ENCODE results near the gene SURF2.
A peak's percentile ranks its signal among the peaks of the same experiment; 100 is the strongest.
"Not testable (repeated sequence)": the region's sequence is repeated elsewhere in the genome, so short reads cannot be mapped to it uniquely, and the experiment has no call there.

SURF2 gene

DNA sequence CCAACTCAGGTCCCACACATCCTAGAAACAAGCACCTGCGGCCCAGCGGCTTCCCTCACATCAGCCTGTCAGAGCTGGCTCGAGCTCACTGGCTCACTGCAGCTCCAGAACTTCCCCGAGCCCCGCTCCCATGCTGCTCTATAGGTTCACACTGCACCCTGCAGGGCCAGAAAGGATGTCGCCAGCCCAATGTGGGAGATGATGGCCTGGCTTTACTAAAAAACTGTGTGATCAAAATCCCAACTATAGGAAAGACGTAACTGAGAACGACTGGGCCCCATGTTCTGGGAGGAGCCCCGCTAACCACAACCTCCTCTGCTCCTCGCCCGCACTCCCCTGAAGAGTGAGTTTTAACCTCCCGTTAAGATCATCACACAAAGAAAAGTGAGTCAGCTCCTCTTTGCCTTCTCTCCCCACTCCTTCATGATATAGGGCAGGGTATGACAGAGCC, 14.9 kb downstream of the SURF2 start:
- no peak for DNase-seq (ENCODE audit: low read depth in 2 of 2)
- TF ChIP-seq CTCF (IDR thresholded peaks at IDR 0.05; ENCODE audit: low read depth, low read length) = no peak
- H3K4me3 ChIP-seq (replicated peaks in 1 of 2; ENCODE audit: low read depth in 2 of 2, low read length in 2 of 2) = no peak overlapping the region

DNA sequence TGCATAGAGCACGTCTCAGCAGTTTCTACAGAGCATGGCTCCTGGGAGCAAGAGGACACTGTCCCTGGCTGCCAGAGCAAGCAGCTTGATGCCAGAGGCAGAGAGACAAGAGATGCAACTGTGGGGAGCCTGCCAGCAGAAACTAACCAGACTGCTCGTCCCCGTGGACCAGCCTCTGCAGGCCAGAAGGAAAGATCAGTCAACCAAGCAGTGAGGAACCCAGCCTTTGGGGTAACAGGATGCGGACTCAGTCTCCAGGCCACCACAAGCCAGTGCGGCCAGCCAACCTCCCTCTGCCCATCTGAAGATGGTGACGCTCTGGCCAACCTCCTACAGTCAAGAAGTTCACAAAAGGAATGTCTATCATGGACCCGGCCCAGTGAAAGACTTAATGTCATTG, 15.8 kb downstream of the SURF2 start:
- no peak overlapping the region for H3K4me3 ChIP-seq (replicated peaks in 1 of 2; ENCODE audit: low read depth in 2 of 2, low read length in 2 of 2)
- DNase-seq (ENCODE audit: low read depth in 2 of 2) = no peak
- no peak for TF ChIP-seq CTCF (IDR thresholded peaks at IDR 0.05; ENCODE audit: low read depth, low read length)

DNA sequence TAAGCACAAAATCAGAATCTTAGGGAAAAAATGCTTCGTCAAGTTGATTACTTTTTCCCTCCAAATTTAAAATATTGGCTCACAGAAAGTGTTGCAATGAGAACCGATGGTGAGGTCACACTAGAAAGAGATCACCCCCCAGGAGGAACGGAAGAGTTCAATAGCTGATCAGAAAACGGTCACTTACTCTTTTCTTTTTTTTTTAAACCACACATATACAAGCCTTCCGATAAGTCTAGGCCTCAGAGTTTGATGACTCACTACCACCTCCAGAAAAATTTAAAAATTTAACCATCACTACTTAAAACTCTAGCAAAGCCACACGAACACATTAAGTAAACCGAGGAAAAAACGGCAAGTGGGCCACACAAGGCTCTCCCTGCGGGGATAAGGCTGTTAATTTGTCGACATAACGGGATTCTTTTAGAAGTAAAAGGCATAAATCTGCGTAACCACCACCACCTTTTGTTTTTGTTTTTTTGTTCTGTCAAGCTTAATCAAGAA, 18.3 kb downstream of the SURF2 start:
- no peak for TF ChIP-seq CTCF (IDR thresholded peaks at IDR 0.05; ENCODE audit: low read depth, low read length)
- DNase-seq (ENCODE audit: low read depth in 2 of 2) = peak; percentile 49 to 75
- peak overlapping the region; percentile 87 for H3K4me3 ChIP-seq (replicated peaks in 1 of 2; ENCODE audit: low read depth in 2 of 2, low read length in 2 of 2)

DNA sequence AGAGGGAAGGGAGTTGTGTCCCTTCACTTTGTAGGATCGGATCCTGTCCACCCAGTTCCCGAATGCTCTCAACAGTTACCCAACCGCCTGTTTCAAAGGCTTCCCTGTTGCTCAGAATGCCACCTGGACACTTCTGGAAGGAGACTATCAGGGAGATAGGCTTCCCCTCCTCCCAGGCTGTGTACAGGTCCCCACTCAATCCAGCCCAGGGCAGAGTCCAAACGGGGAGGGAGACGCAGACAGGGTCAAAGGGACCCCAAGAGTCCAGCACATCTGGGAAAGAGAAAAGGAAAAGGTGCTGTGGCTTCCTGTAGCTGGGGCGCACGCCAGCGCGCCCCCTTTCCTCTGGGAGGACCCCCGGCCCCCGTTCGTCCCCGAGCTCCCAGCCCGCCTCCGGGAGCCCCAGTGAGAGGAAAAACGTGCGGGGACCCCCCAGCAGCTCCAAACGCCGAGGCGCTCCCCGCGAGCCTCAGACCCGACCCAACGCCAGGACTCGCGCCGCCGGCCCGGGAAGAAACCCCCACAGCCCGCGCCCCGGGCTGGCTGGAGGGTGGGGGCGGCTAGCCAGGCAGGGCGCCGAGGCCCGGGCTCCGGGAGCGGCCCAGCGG, 18.9 kb downstream of the SURF2 start:
- H3K4me3 ChIP-seq (replicated peaks in 1 of 2; ENCODE audit: low read depth in 2 of 2, low read length in 2 of 2) = peak overlapping the region; percentile 87
- DNase-seq (ENCODE audit: low read depth in 2 of 2) = peak; percentile 39 to 61
- no peak for TF ChIP-seq CTCF (IDR thresholded peaks at IDR 0.05; ENCODE audit: low read depth, low read length)

GRCh38 chr9:133375724-133376654, 19.6 kb downstream of the SURF2 start, which contains the start of the genes STKLD1 and SURF4:
STKLD1 (plus strand) TSS chr9:133376366; CDS start chr9:133376474, 108 bp downstream.
SURF4 (minus strand) TSS chr9:133376060; CDS start chr9:133375969, 91 bp downstream.
- no peak for TF ChIP-seq CTCF (IDR thresholded peaks at IDR 0.05; ENCODE audit: low read depth, low read length)
- peak within 1 kb of the TSS; percentile 87 for H3K4me3 ChIP-seq (replicated peaks in 1 of 2; ENCODE audit: low read depth in 2 of 2, low read length in 2 of 2)
- peak; percentile 96 to 98 for DNase-seq (ENCODE audit: low read depth in 2 of 2)

- H3K4me3 ChIP-seq (replicated peaks in 1 of 2; ENCODE audit: low read depth in 2 of 2, low read length in 2 of 2); DNase-seq (ENCODE audit: low read depth in 2 of 2): not testable (repeated sequence)
These were observed 20.9 kb downstream of the SURF2 start for GRCh38 chr9:133377280-133377679.

GRCh38 chr9:133377721-133378216, 21.4 kb downstream of the SURF2 start:
- no peak overlapping the region for H3K4me3 ChIP-seq (replicated peaks in 1 of 2; ENCODE audit: low read depth in 2 of 2, low read length in 2 of 2)
- no peak for TF ChIP-seq CTCF (IDR thresholded peaks at IDR 0.05; ENCODE audit: low read depth, low read length)
- peak; percentile 42 to 56 for DNase-seq (ENCODE audit: low read depth in 2 of 2)

All from cardiac fibroblast (primary cell).